Measurements from ENCODE around the gene GPX3.

Gene GPX3

GRCh38 chr5:151054709-151055108 is 34.3 kb downstream of the GPX3 start:
- no peak overlapping the region for H3K4me3 ChIP-seq (replicated peaks; ENCODE audit: low read depth, low read length)
- no peak for TF ChIP-seq CTCF (IDR thresholded peaks at IDR 0.05; ENCODE audit: low read length, missing control alignments)
- no peak for DNase-seq (ENCODE audit: low read depth)

- H3K4me3 ChIP-seq (replicated peaks; ENCODE audit: low read depth, low read length), result no peak overlapping the region
- no peak for TF ChIP-seq CTCF (IDR thresholded peaks at IDR 0.05; ENCODE audit: low read length, missing control alignments)
- no peak for DNase-seq (ENCODE audit: low read depth)
Observed at GRCh38 chr5:151055336-151055735, 34.9 kb downstream of the GPX3 start.

GRCh38 chr5:151056379-151057325 is 36.3 kb downstream of the GPX3 start:
- no peak overlapping the region for H3K4me3 ChIP-seq (replicated peaks; ENCODE audit: low read depth, low read length)
- no peak for DNase-seq (ENCODE audit: low read depth)
- TF ChIP-seq CTCF (IDR thresholded peaks at IDR 0.05; ENCODE audit: low read length, missing control alignments), result no peak

GRCh38 chr5:151058301-151058700 is 37.9 kb downstream of the GPX3 start:
- no peak overlapping the region for H3K4me3 ChIP-seq (replicated peaks; ENCODE audit: low read depth, low read length)
- TF ChIP-seq CTCF (IDR thresholded peaks at IDR 0.05; ENCODE audit: low read length, missing control alignments), result peak; percentile 23
- DNase-seq (ENCODE audit: low read depth), result no peak

GRCh38 chr5:151058891-151059489 is 38.6 kb downstream of the GPX3 start:
- DNase-seq (ENCODE audit: low read depth), result no peak
- no peak for TF ChIP-seq CTCF (IDR thresholded peaks at IDR 0.05; ENCODE audit: low read length, missing control alignments)
- no peak overlapping the region for H3K4me3 ChIP-seq (replicated peaks; ENCODE audit: low read depth, low read length)

- no peak for DNase-seq (ENCODE audit: low read depth)
- TF ChIP-seq CTCF (IDR thresholded peaks at IDR 0.05; ENCODE audit: low read length, missing control alignments), result no peak
- H3K4me3 ChIP-seq (replicated peaks; ENCODE audit: low read depth, low read length), result no peak overlapping the region
Observed at GRCh38 chr5:151060742-151061141, 40.4 kb downstream of the GPX3 start.

Data from fibroblast of pulmonary artery (primary cell).